Uterus (tissue), 2 donors: ENCODE measurements around the gene ATF2.

Source experiments
- CTCF ChIP-seq, 4 experiments: fragments of 200-600 bp in 2 of 4; fragments of 450-650 bp in 2 of 4; sonication (generic) in 2 of 4; IDR thresholded peaks; one replicate each; pipeline ENCODE4 v1.5.1; 2016 to 2019; ENCODE audit warnings: antibody characterized with exemption in 4 of 4, mild to moderate bottlenecking in 2 of 4, moderate library complexity in 1 of 4
- POLR2A ChIP-seq, 2 donors: fragments of 450-650 bp; IDR thresholded peaks; one replicate each; pipeline ENCODE4 v1.6.1; 2016; ENCODE audit warnings: antibody characterized with exemption in 2 of 2, mild to moderate bottlenecking in 1 of 2, moderate library complexity in 1 of 2

- TF ChIP-seq CTCF (IDR thresholded peaks at IDR 0.05): no peak
- no peak for TF ChIP-seq POLR2A (IDR thresholded peaks at IDR 0.05)
Observed at GRCh38 chr2:175195012-175195411, 27.0 kb upstream of the ATF2 start.
